Mesenteric fat pad (tissue), 1 donor: ENCODE measurements around the gene SLC25A26. TPM values are rescaled to one million over a fixed set of nuclear protein-coding genes. Genes with fewer than 3 reads are reported as not detected.

ENCODE experiments used
- DNase-seq: peaks from one replicate; pipeline ENCODE4 v3.0.0-alpha.2; 2020; ENCODE audit warnings: low spot score
- long read RNA-seq: library from polyadenylated mRNA; unstranded; transcript quantifications from one replicate; pipeline ENCODE4 v2.0.0, GENCODE V29; 2020
- total RNA-seq: library from RNA; stranded (reverse); fragmentation: NEBNext Ultra II Directional; extraction: Animal tissue kit (Norgen Biotek cat#: 25700); gene quantifications from one replicate; pipeline ENCODE4 v1.2.1, GENCODE V29; 2021
- donor health status: DM: yes; HTN: yes; CAD: no.

SLC25A26 gene
- 18.7 TPM for total RNA-seq
- long read RNA-seq, transcript SLC25A26-201 (9 exons, 1,023 nt) = major isoform, 16 of 45 reads
- long read RNA-seq, partial matches to known transcripts = 15 of 45 reads
- long read RNA-seq, other reads (novel, unspliced or antisense) = 14 of 45 reads

GRCh38 chr3:66220602-66221377, at the start of gene SLC25A26:
Gene SLC25A26, plus strand, starts transcription at chr3:66221001. Its CDS starts 94 bp downstream, at chr3:66221095.
- peak; percentile 96 for DNase-seq

GRCh38 chr3:66172394-66172793, 48.4 kb upstream of the SLC25A26 start:
- no peak for DNase-seq

- DNase-seq = no peak
Observed at GRCh38 chr3:66177026-66177425, 43.8 kb upstream of the SLC25A26 start.

- no peak for DNase-seq
Observed at GRCh38 chr3:66178206-66178605, 42.6 kb upstream of the SLC25A26 start.

- DNase-seq = no peak
Observed at GRCh38 chr3:66179793-66180192, 41.0 kb upstream of the SLC25A26 start.

GRCh38 chr3:66181764-66182163, 39.0 kb upstream of the SLC25A26 start:
- no peak for DNase-seq

GRCh38 chr3:66182246-66182645, 38.6 kb upstream of the SLC25A26 start:
- no peak for DNase-seq

GRCh38 chr3:66186545-66186944, 34.3 kb upstream of the SLC25A26 start:
- DNase-seq = no peak

- peak; percentile 91 for DNase-seq
Observed at GRCh38 chr3:66195347-66195783, 25.4 kb upstream of the SLC25A26 start.

GRCh38 chr3:66196633-66197032, 24.2 kb upstream of the SLC25A26 start:
- DNase-seq = no peak

- no peak for DNase-seq
Observed at GRCh38 chr3:66198437-66199088, 22.2 kb upstream of the SLC25A26 start.

- DNase-seq = no peak
Observed at GRCh38 chr3:66199089-66199473, 21.7 kb upstream of the SLC25A26 start.

- DNase-seq = no peak
Observed at GRCh38 chr3:66200147-66200546, 20.7 kb upstream of the SLC25A26 start.

GRCh38 chr3:66200786-66201185, 20.0 kb upstream of the SLC25A26 start:
- DNase-seq = no peak

- no peak for DNase-seq
Observed at GRCh38 chr3:66203275-66203674, 17.5 kb upstream of the SLC25A26 start.

GRCh38 chr3:66206806-66207205, 14.0 kb upstream of the SLC25A26 start:
- DNase-seq = no peak

- no peak for DNase-seq
Observed at GRCh38 chr3:66208189-66208588, 12.6 kb upstream of the SLC25A26 start.

GRCh38 chr3:66210687-66211295, 10.0 kb upstream of the SLC25A26 start:
- DNase-seq = no peak

- no peak for DNase-seq
Observed at GRCh38 chr3:66211779-66212178, 9.0 kb upstream of the SLC25A26 start.

GRCh38 chr3:66215106-66215505, 5.7 kb upstream of the SLC25A26 start:
- DNase-seq = no peak

- DNase-seq = no peak
Observed at GRCh38 chr3:66220066-66220465, 735 bp upstream of the SLC25A26 start.

GRCh38 chr3:66224220-66224619, 3.4 kb downstream of the SLC25A26 start:
- no peak for DNase-seq
